ENCODE measurements around the gene RNF183. TPM values are rescaled to one million over a fixed set of nuclear protein-coding genes. Genes with fewer than 3 reads are reported as not detected.

Gene RNF183
- total RNA-seq, 6 experiments from 2014 or later = 0.27 TPM; not detected in 5

DNA sequence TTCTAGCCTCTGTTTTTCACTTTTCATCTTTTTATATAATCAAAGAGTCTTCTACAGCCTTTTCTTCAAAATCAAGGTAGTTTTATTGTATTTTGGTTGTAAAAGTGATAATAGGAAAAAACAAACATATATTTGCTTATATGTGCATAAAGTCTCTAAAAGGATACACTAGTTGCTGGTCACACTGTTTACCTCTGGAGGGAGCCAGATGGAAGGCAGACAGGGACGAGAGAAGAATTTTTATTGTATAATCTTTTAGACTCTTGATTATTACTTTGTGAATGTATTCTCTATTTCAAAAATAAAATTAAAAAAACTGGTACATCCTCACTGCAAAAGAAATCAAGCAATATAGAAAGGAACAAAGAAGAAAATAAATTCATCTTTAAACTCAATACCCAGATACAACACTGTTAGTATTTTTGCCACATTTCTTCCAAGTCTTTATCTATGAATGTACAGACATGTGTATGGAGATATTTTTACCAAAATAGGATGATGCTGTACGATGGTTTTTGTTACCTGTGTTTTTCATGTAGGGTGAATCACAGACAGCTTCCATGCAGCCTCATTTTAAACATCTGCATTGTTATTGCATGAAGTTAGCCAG is 6.1 kb upstream of the RNF183 start:
- DNase-seq (no peak), ATAC-seq (peak; percentile 75 to 79 (median 78))
- TF ChIP-seq CTCF (IDR thresholded peaks at IDR 0.05) (peak; percentile 70 to 85 (median 79)), POLR2A (IDR thresholded peaks at IDR 0.05) (no peak)
- Histone ChIP-seq H3K4me1 (no peaks in the 10 kb centered on the region), H3K9me3 (no peaks in the 10 kb centered on the region), H3K27ac (no peak overlapping the region), H3K27me3 (no peaks in the 10 kb centered on the region), H3K36me3 (no peaks in the 10 kb centered on the region), H3K4me3 (no peak overlapping the region)
- intact Hi-C loops (cut with DNase I) = no loop called here
- 2% methylated on average over 2 of the region's 2 CpGs for WGBS (ENCODE audit: insufficient coverage, low coverage, low lambda C conversion rate, missing lambda C conversion rate)

GRCh38 chr9:113307396-113307975 is 4.3 kb upstream of the RNF183 start:
- Histone ChIP-seq H3K4me3 (no peak overlapping the region), H3K36me3 (no peaks in the 10 kb centered on the region), H3K27me3 (no peaks in the 10 kb centered on the region), H3K9me3 (no peaks in the 10 kb centered on the region), H3K4me1 (no peaks in the 10 kb centered on the region), H3K27ac (no peak overlapping the region)
- ATAC-seq = no peak
- intact Hi-C loops (cut with DNase I) = no loop called here
- WGBS (ENCODE audit: insufficient coverage, low coverage, low lambda C conversion rate, missing lambda C conversion rate) = 65% methylated on average over 6 of the region's 8 CpGs
- no peak for DNase-seq
- TF ChIP-seq CTCF (IDR thresholded peaks at IDR 0.05) (no peak), POLR2A (IDR thresholded peaks at IDR 0.05) (no peak)

DNA sequence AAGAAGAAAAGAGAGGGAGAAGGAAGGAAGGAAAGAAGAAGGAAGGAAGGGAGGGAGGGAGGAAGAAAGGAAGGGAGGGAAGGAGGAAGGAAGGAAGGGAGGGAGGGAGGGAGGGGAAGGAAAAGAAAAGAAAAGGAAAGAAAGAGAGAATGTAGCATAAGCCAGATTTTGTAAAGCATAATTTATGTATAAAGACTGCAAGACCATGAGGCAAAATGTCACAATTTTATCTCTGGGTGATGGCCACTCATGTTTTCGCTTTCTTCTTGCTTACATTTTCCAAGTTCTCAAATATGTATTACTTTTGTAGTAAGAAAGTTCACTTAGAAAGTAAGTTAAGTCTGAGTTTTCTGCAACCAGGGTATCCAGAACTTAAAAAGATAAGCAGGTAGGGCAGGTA is 3.4 kb upstream of the RNF183 start:
- no peaks in the 10 kb centered on the region for H3K9me3 ChIP-seq
- H3K27me3 ChIP-seq = no peaks in the 10 kb centered on the region
- DNase-seq (no peak), ATAC-seq (no peak)
- no peak overlapping the region for H3K4me3 ChIP-seq
- H3K36me3 ChIP-seq = no peaks in the 10 kb centered on the region
- WGBS (ENCODE audit: insufficient coverage, low coverage, low lambda C conversion rate, missing lambda C conversion rate) = 73% methylated on average over 1 of the region's 1 CpG
- TF ChIP-seq POLR2A (IDR thresholded peaks at IDR 0.05) (no peak), CTCF (IDR thresholded peaks at IDR 0.05) (no peak)
- H3K27ac ChIP-seq = no peak overlapping the region
- intact Hi-C loops (cut with DNase I) = no loop called here
- H3K4me1 ChIP-seq = no peaks in the 10 kb centered on the region

DNA sequence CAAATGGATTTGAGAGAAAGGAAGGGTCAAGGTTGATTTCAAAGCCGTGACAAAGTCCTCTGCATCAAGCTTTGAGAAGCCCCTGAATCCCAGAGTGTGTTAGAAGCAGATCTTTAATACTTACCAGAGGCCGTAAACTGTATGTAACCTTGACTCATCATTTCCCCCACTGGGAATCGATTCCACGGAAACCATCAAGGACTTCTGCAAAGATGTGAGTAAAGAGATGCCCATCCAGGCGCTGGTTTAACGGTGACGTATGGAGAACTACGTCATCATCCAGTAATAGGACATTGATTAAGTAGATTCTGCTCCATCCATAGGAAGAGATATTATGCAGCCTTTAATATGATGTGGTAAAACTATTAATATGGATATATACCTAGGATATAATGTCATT is 1.6 kb downstream of the RNF183 start:
- H3K9me3 ChIP-seq = no peaks in the 10 kb centered on the region
- no peak overlapping the region for H3K27ac ChIP-seq
- WGBS (ENCODE audit: insufficient coverage, low coverage, low lambda C conversion rate, missing lambda C conversion rate) = 90% methylated on average over 8 of the region's 8 CpGs
- H3K4me3 ChIP-seq = no peak overlapping the region
- no peaks in the 10 kb centered on the region for H3K36me3 ChIP-seq
- no peaks in the 10 kb centered on the region for H3K4me1 ChIP-seq
- H3K27me3 ChIP-seq = no peaks in the 10 kb centered on the region
- no peak for DNase-seq
- no peak for ATAC-seq
- intact Hi-C loops (cut with DNase I) = no loop called here
- TF ChIP-seq POLR2A (IDR thresholded peaks at IDR 0.05) (no peak), CTCF (IDR thresholded peaks at IDR 0.05) (no peak)
